GM12865 (cell line): ENCODE data around the gene MEF2D.

ENCODE experiments used
- DNase-seq: peaks from one replicate; pipeline ENCODE4 v3.0.0; 2010; ENCODE audit warnings: low read depth
- H3K4me3 ChIP-seq: 2 replicates; pipeline ENCODE4 v1.5.1; 2011; ENCODE audit warnings: mild to moderate bottlenecking, low read depth, low read length, control low read depth
- TF ChIP-seq, protein P1 (sequence below): IDR thresholded peaks from 2 replicates; pipeline ENCODE4 v1.5.1; 2011; ENCODE audit warnings: low read length, control low read depth, low read depth, inconsistent platforms; ENCODE audit not compliant: insufficient read depth; ENCODE audit errors: missing control alignments

MEF2D gene

DNA sequence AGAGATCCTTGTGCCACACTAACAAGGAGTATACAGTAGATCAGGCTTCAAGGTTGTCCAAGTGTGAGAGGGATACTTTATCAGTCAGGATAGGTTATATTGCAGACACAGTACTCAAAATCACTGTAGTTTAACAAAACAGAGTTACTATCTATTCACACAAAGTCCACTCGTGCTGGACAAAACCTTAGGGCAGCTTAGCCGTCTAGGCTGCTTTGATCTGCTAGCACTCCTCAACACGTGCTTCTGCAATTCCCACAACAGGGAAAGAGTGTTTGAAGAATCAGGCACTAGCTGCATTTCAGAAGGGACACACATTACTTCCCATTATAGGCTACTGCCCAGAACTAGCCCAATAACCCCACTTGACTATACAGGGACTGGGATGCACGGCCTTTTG lies 39.5 kb downstream of the MEF2D start:
- no peak for DNase-seq
- TF ChIP-seq, protein P1, sequence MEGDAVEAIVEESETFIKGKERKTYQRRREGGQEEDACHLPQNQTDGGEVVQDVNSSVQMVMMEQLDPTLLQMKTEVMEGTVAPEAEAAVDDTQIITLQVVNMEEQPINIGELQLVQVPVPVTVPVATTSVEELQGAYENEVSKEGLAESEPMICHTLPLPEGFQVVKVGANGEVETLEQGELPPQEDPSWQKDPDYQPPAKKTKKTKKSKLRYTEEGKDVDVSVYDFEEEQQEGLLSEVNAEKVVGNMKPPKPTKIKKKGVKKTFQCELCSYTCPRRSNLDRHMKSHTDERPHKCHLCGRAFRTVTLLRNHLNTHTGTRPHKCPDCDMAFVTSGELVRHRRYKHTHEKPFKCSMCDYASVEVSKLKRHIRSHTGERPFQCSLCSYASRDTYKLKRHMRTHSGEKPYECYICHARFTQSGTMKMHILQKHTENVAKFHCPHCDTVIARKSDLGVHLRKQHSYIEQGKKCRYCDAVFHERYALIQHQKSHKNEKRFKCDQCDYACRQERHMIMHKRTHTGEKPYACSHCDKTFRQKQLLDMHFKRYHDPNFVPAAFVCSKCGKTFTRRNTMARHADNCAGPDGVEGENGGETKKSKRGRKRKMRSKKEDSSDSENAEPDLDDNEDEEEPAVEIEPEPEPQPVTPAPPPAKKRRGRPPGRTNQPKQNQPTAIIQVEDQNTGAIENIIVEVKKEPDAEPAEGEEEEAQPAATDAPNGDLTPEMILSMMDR: no peak
- no peak overlapping the region for H3K4me3 ChIP-seq

DNA sequence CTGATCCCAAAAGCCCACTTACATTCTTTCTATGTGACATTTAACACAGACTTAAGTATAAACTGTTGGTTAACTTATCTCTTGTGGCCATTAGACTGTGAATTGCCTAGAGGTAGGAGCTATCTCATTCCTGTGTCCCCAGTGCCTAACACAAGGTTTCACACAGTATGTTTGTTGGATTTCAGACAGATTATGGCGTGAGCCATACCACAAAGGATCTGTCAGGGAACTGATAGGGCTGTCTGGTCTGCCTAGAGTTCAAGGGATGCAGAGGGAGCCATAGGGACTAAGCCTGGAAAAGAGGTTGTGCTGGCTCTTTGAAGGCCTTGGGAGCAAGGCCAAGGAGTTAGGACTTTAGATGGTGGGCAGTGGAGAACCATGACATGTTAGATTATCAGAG lies 40.0 kb downstream of the MEF2D start:
- no peak overlapping the region for H3K4me3 ChIP-seq
- TF ChIP-seq, protein P1: no peak
- DNase-seq: no peak

DNA sequence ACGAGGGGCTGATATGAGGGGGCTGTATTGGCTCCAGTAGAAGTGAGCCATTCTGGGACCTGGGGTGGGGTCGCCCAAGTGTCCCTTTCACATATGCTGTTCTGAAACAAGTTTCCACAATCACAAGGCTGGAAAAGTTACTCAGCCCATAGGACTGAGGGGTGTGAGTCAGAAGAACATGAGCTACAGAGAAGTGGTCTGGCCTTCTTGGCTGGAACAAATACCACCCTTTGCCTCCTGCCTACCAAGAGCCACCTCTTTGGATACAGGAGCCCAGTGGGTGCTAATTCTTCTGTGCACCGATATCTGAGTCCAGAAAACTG lies 42.4 kb downstream of the MEF2D start:
- H3K4me3 ChIP-seq: no peak overlapping the region
- TF ChIP-seq, protein P1: no peak
- no peak for DNase-seq

DNA sequence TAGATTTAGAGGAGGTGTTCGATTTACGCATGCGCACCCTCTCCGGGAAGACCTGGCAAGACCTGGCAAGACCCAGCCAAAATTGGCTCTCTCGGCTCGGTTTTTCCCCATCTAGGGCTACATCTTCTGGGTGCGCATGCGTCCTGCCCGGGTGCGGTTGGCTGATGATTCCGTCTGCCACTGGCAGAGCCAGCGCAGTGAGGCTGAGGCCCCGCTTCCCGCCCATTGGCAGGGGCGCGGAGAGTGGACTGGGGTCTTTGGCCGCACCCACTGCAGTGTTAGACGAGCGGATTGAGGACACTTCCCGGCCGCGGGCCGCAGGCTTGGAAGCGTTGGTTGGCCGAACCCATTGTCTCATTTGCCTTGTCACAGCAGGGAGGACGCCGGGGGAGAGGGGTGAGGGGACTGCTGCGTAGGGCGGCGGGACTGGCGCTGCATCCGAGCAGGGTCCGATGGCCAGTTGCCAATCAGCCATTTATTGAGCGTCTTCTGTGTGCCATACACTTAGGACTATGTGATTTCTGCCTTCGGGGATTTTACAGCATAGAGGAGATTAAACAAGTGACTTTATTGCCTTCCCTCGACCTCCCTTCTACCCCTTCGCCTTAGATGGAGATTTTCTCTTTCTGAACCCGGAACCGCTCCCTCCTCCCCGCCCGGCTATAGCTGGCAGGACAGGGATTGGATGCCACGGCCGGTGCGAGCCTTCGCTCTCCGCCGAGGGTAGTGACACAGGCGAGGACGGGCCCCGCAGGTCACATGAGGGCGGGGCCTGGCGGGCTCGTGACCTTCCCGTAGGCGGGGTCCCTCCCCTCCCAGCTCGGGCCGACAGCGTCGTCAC lies 43.7 kb downstream of the MEF2D start:
- peak; percentile 99 for DNase-seq
- TF ChIP-seq, protein P1: no peak
- H3K4me3 ChIP-seq: peak overlapping the region; percentile 97

DNA sequence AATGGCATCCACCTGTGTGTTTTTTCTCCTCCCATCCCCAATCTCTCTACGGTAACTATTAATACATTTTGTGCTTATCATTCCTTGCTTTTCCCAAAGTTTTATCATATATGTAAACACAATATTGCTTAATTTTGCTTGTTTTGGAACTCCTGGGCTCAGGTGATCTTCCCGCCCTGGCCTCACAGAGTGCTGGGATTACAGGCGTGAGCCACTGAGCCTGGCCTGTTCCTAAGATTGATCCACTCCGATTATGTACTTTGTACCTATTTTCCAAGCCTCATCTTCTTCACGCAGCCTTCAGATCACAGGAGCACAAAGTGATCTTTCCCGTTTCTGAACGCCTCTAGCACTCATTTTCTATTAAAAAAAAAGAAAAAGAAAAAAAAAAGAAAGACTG lies 45.2 kb downstream of the MEF2D start:
- H3K4me3 ChIP-seq: no peak overlapping the region
- no peak for DNase-seq
- TF ChIP-seq, protein P1: no peak

DNA sequence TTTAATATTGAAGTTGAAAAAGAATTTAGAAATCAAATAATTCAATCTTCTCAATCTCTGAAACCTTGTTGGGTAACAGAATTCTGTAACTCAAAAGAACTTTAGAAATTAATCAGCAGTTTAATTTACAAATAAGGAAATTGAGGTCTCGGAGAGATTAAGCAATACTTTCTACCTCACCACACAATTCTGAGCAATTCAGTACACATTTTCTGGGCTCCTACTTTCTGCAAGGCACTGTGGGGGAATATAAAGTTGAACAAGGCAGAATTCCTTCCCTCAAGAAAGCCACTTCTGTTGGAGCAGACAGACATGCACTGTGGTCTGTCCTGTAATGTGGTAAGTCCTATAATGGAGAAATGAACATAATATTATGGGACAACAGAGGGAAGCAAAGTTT lies 47.7 kb downstream of the MEF2D start:
- no peak for DNase-seq
- H3K4me3 ChIP-seq: no peak overlapping the region

More for the DNA sequence above, 47.7 kb downstream of the MEF2D start:
- TF ChIP-seq, protein P1: no peak
